ENCODE measurements around the gene GPC5. TPM values are rescaled to one million over a fixed set of nuclear protein-coding genes. Genes with fewer than 3 reads are reported as not detected.

Gene GPC5
- total RNA-seq, 4 donors from 2014 or later, result not detected

GRCh38 chr13:92830821-92831220 is 1432.4 kb downstream of the GPC5 start:
- H3K27ac ChIP-seq, result no peak overlapping the region
- no peak for ATAC-seq
- H3K27me3 ChIP-seq, result no peaks in the 10 kb centered on the region
- no peaks in the 10 kb centered on the region for H3K36me3 ChIP-seq
- H3K4me1 ChIP-seq, result no peaks in the 10 kb centered on the region
- in situ Hi-C loops (cut with MboI; ENCODE audit: low sequenced_read_pairs in 4 of 4) (no loop called here), intact Hi-C loops (cut with DNase I; ENCODE audit: low total_unique reads) (no loop called here)
- DNase-seq, result no peak
- no peaks in the 10 kb centered on the region for H3K9me3 ChIP-seq
- TF ChIP-seq POLR2A (IDR thresholded peaks at IDR 0.05) (no peak), CTCF (IDR thresholded peaks at IDR 0.05 in 4 of 5, conservative IDR thresholded peaks at IDR 0.05 in 1 of 5) (no peak)
- no peak overlapping the region for H3K4me3 ChIP-seq

- Histone ChIP-seq H3K27ac (no peak overlapping the region), H3K27me3 (no peaks in the 10 kb centered on the region), H3K4me3 (no peak overlapping the region), H3K4me1 (no peaks in the 10 kb centered on the region), H3K36me3 (no peaks in the 10 kb centered on the region), H3K9me3 (no peaks in the 10 kb centered on the region)
- ATAC-seq (no peak), DNase-seq (no peak)
- intact Hi-C loops (cut with DNase I; ENCODE audit: low total_unique reads) (no loop called here), in situ Hi-C loops (cut with MboI; ENCODE audit: low sequenced_read_pairs in 4 of 4) (no loop called here)
- TF ChIP-seq POLR2A (IDR thresholded peaks at IDR 0.05), result no peak
- no peak for TF ChIP-seq CTCF (IDR thresholded peaks at IDR 0.05 in 4 of 5, conservative IDR thresholded peaks at IDR 0.05 in 1 of 5)
Measured at GRCh38 chr13:92833071-92833470, 1434.7 kb downstream of the GPC5 start.

- Histone ChIP-seq H3K27ac (no peak overlapping the region), H3K4me3 (no peak overlapping the region), H3K27me3 (no peaks in the 10 kb centered on the region), H3K4me1 (no peaks in the 10 kb centered on the region), H3K36me3 (no peaks in the 10 kb centered on the region), H3K9me3 (no peaks in the 10 kb centered on the region)
- ATAC-seq (no peak), DNase-seq (no peak)
- intact Hi-C loops (cut with DNase I; ENCODE audit: low total_unique reads) (no loop called here), in situ Hi-C loops (cut with MboI; ENCODE audit: low sequenced_read_pairs in 4 of 4) (no loop called here)
- TF ChIP-seq CTCF (IDR thresholded peaks at IDR 0.05 in 4 of 5, conservative IDR thresholded peaks at IDR 0.05 in 1 of 5) (no peak), POLR2A (IDR thresholded peaks at IDR 0.05) (no peak)
Measured at GRCh38 chr13:92836171-92836570, 1437.8 kb downstream of the GPC5 start.

- no peaks in the 10 kb centered on the region for H3K9me3 ChIP-seq
- ATAC-seq (no peak), DNase-seq (no peak)
- no peak for TF ChIP-seq CTCF (IDR thresholded peaks at IDR 0.05 in 4 of 5, conservative IDR thresholded peaks at IDR 0.05 in 1 of 5)
- no peak for TF ChIP-seq POLR2A (IDR thresholded peaks at IDR 0.05)
- H3K27ac ChIP-seq, result no peak overlapping the region
- intact Hi-C loops (cut with DNase I; ENCODE audit: low total_unique reads), result no loop called here
- no peak overlapping the region for H3K4me3 ChIP-seq
- in situ Hi-C loops (cut with MboI; ENCODE audit: low sequenced_read_pairs in 4 of 4), result no loop called here
- H3K27me3 ChIP-seq, result no peaks in the 10 kb centered on the region
- H3K4me1 ChIP-seq, result no peaks in the 10 kb centered on the region
- no peaks in the 10 kb centered on the region for H3K36me3 ChIP-seq
Measured at GRCh38 chr13:92838786-92839185, 1440.4 kb downstream of the GPC5 start.

GRCh38 chr13:92842145-92842544 is 1443.7 kb downstream of the GPC5 start:
- H3K4me3 ChIP-seq, result no peak overlapping the region
- no peaks in the 10 kb centered on the region for H3K4me1 ChIP-seq
- TF ChIP-seq CTCF (IDR thresholded peaks at IDR 0.05 in 4 of 5, conservative IDR thresholded peaks at IDR 0.05 in 1 of 5) (no peak), POLR2A (IDR thresholded peaks at IDR 0.05) (no peak)
- H3K36me3 ChIP-seq, result no peaks in the 10 kb centered on the region
- in situ Hi-C loops (cut with MboI; ENCODE audit: low sequenced_read_pairs in 4 of 4) (no loop called here), intact Hi-C loops (cut with DNase I; ENCODE audit: low total_unique reads) (no loop called here)
- no peak overlapping the region for H3K27ac ChIP-seq
- DNase-seq, result no peak
- no peaks in the 10 kb centered on the region for H3K27me3 ChIP-seq
- H3K9me3 ChIP-seq, result no peaks in the 10 kb centered on the region
- no peak for ATAC-seq

Data from gastrocnemius medialis (tissue), 4 donors.